Fibroblast of lung (primary cell): ENCODE data around the gene RTN4. TPM values are rescaled to one million over a fixed set of nuclear protein-coding genes. Genes with fewer than 3 reads are reported as not detected.

Experiments
- DNase-seq, 2 donors: peaks; one replicate each; pipeline versions ENCODE4 v3.0.0 to v3.0.0-alpha.2; 2010; ENCODE audit warnings: low read depth in 2 of 2
- H2AFZ ChIP-seq: 2 replicates; pipeline ENCODE4 v1.5.1; 2012; ENCODE audit warnings: low read length, control low read depth, inconsistent platforms
- H3K27ac ChIP-seq: 2 replicates; pipeline ENCODE4 v1.5.1; 2011; ENCODE audit warnings: low read length, control low read depth; ENCODE audit not compliant: insufficient read depth
- H3K27me3 ChIP-seq: 2 replicates; pipeline ENCODE4 v1.5.1; 2011; ENCODE audit warnings: mild to moderate bottlenecking, low read length; ENCODE audit not compliant: control insufficient read depth, insufficient read depth
- H3K36me3 ChIP-seq: 2 replicates; pipeline ENCODE4 v1.5.1; 2011; ENCODE audit warnings: low read length; ENCODE audit not compliant: control insufficient read depth, insufficient read depth
- H3K4me1 ChIP-seq: 2 replicates; pipeline ENCODE4 v1.5.1; 2011; ENCODE audit warnings: low read length; ENCODE audit not compliant: control insufficient read depth, insufficient read depth; ENCODE audit errors: extremely low read depth
- H3K4me2 ChIP-seq: 2 replicates; pipeline ENCODE4 v1.5.1; 2011; ENCODE audit warnings: low read length, control low read depth; ENCODE audit not compliant: insufficient read depth; ENCODE audit errors: extremely low read depth
- H3K4me3 ChIP-seq, 4 experiments: fragments of 200-600 bp in 1 of 4; sonication (generic) in 1 of 4; replicated peaks in 1 of 4; 2 replicates each; pipeline ENCODE4 v1.5.1; 2011 to 2016; ENCODE audit warnings: low read length in 4 of 4, low read depth in 3 of 4, mild to moderate bottlenecking in 3 of 4, control low read depth in 2 of 4, inconsistent platforms in 1 of 4, mixed read lengths in 1 of 4; ENCODE audit not compliant: insufficient read depth in 1 of 4; ENCODE audit errors: control extremely low read depth in 1 of 4
- H3K79me2 ChIP-seq: 2 replicates; pipeline ENCODE4 v1.5.1; 2012; ENCODE audit warnings: mild to moderate bottlenecking, low read length, inconsistent platforms; ENCODE audit not compliant: control insufficient read depth, insufficient read depth
- H3K9ac ChIP-seq: 2 replicates; pipeline ENCODE4 v1.5.1; 2011; ENCODE audit warnings: mild to moderate bottlenecking, low read length, control low read depth; ENCODE audit not compliant: insufficient read depth
- H3K9me3 ChIP-seq: 2 replicates; pipeline ENCODE4 v1.5.1; 2012; ENCODE audit warnings: low read depth, low read length; ENCODE audit not compliant: control insufficient read depth, insufficient read depth
- H4K20me1 ChIP-seq: 2 replicates; pipeline ENCODE4 v1.5.1; 2011; ENCODE audit warnings: low read length; ENCODE audit not compliant: control insufficient read depth, insufficient read depth; ENCODE audit errors: extremely low read depth
- CTCF ChIP-seq, 2 donors: IDR thresholded peaks in 1 of 2; conservative IDR thresholded peaks in 1 of 2; 1 replicate in 1 of 2; 2 replicates in 1 of 2; pipeline ENCODE4 v1.5.1; 2011 to 2012; ENCODE audit warnings: low read length in 2 of 2, control low read depth in 1 of 2, inconsistent platforms in 1 of 2, low read depth in 1 of 2, mild to moderate bottlenecking in 1 of 2
- EZH2 ChIP-seq: IDR thresholded peaks from 2 replicates; pipeline ENCODE4 v1.5.1; 2012; ENCODE audit warnings: low read length, control low read depth, mild to moderate bottlenecking; ENCODE audit errors: missing control alignments
- polyA plus RNA-seq, 2 donors: library from polyadenylated mRNA; depleted of rRNA in 1 of 2; stranded (reverse) in 1 of 2; unstranded in 1 of 2; fragments of >200 nt; gene quantifications; 2 replicates each; pipeline ENCODE4 v1.2.1, GENCODE V29; 2011 to 2012; ENCODE audit warnings: missing spikeins in 1 of 2
- total RNA-seq: library from RNA; depleted of rRNA; stranded (reverse); fragments of >200 nt; gene quantifications from 2 replicates; pipeline ENCODE4 v1.2.1, GENCODE V29; 2014

Gene RTN4
- total and polyA plus RNA-seq, 2 donors (not counting 1 experiment from before 2014, with no cell fraction given) = 560 to 1,326 TPM

- no peak for DNase-seq
- Histone ChIP-seq H3K4me3 (no peak overlapping the region), H3K27me3 (no peaks in the 10 kb centered on the region), H3K9me3 (no peaks in the 10 kb centered on the region), H3K9ac (no peak overlapping the region), H3K4me1 (peaks cover 4% of the 10 kb centered on the region), H3K36me3 (no peaks in the 10 kb centered on the region), H3K79me2 (peaks cover 100% of the 10 kb centered on the region), H4K20me1 (peaks cover 43% of the 10 kb centered on the region), H2AFZ (no peak overlapping the region), H3K27ac (no peak overlapping the region), H3K4me2 (no peak overlapping the region)
- TF ChIP-seq EZH2 = no peak
- TF ChIP-seq CTCF (conservative IDR thresholded peaks at IDR 0.05 in 1 of 2, IDR thresholded peaks at IDR 0.05 in 1 of 2; ENCODE audit: low read depth in 1 of 2, low read length in 2 of 2) = no peak
Measured at GRCh38 chr2:55025082-55025481, 25.2 kb downstream of the RTN4 start.

- H3K36me3 ChIP-seq = no peaks in the 10 kb centered on the region
- H3K9me3 ChIP-seq = no peaks in the 10 kb centered on the region
- no peak overlapping the region for H3K4me3 ChIP-seq
- H3K79me2 ChIP-seq = peaks cover 100% of the 10 kb centered on the region
- peaks cover 45% of the 10 kb centered on the region for H4K20me1 ChIP-seq
- no peaks in the 10 kb centered on the region for H3K27me3 ChIP-seq
- peaks cover 4% of the 10 kb centered on the region for H3K4me1 ChIP-seq
- H2AFZ ChIP-seq = no peak overlapping the region
- no peak overlapping the region for H3K27ac ChIP-seq
- DNase-seq = no peak
- no peak overlapping the region for H3K4me2 ChIP-seq
- TF ChIP-seq CTCF (conservative IDR thresholded peaks at IDR 0.05 in 1 of 2, IDR thresholded peaks at IDR 0.05 in 1 of 2; ENCODE audit: low read depth in 1 of 2, low read length in 2 of 2) (no peak), EZH2 (no peak)
- no peak overlapping the region for H3K9ac ChIP-seq
Measured at GRCh38 chr2:55022476-55022875, 27.8 kb downstream of the RTN4 start.

GRCh38 chr2:55019526-55020258 lies 30.6 kb downstream of the RTN4 start:
- Histone ChIP-seq H2AFZ (no peak overlapping the region), H3K9ac (no peak overlapping the region), H3K4me2 (no peak overlapping the region), H3K27me3 (no peaks in the 10 kb centered on the region), H3K79me2 (peaks cover 100% of the 10 kb centered on the region), H3K4me1 (peaks cover 3% of the 10 kb centered on the region), H4K20me1 (peaks cover 42% of the 10 kb centered on the region), H3K36me3 (no peaks in the 10 kb centered on the region), H3K9me3 (no peaks in the 10 kb centered on the region), H3K27ac (no peak overlapping the region), H3K4me3 (no peak overlapping the region)
- DNase-seq = no peak
- TF ChIP-seq EZH2 = no peak
- no peak for TF ChIP-seq CTCF (conservative IDR thresholded peaks at IDR 0.05 in 1 of 2, IDR thresholded peaks at IDR 0.05 in 1 of 2; ENCODE audit: low read depth in 1 of 2, low read length in 2 of 2)
